ENCODE data around the gene LRRFIP2. TPM values are rescaled to one million over a fixed set of nuclear protein-coding genes. Genes with fewer than 3 reads are reported as not detected.

LRRFIP2 gene
- total and polyA plus RNA-seq, 2 of the 4 experiments (the other 2 are of a cell fraction), result 20.6 to 31.0 TPM

DNA sequence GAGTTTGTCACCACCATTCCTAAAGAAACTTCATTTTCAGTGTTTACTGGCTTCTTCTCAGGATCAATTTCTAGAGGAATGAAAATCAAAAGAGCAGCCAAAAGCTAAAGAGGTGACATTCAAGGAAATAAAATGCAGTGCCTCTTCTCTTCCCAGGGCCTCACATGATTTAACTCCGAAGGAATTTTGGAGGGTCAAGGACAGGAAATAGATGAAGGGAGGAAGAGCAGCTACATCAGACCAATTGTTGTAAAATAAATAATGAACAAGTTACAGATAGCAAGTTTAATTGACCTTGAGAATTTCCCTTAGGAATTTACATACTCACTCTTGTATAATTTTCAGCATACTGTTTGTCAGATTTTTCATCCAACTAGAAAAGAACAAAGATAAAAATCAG is 78.1 kb downstream of the LRRFIP2 start:
- Histone ChIP-seq H2BK15ac (ENCODE audit: low read depth, low read length) (no peak overlapping the region), H3K9ac (ENCODE audit: low read depth, low read length) (no peak overlapping the region), H4K20me1 (ENCODE audit: insufficient read depth, low read length) (no peaks in the 10 kb centered on the region; the same call in 1 of the 2 replicates), H3K9me1 (ENCODE audit: insufficient read depth, low read length) (peaks cover under 1% of the 10 kb centered on the region; the same call in 1 of the 2 replicates), H2BK120ac (ENCODE audit: low read depth, low read length) (no peak overlapping the region), H3K18ac (ENCODE audit: low read depth, low read length) (no peak overlapping the region), H4K8ac (ENCODE audit: low read depth in 2 of 2, low read length in 2 of 2) (no peak overlapping the region), H2BK5ac (ENCODE audit: low read depth, low read length, poor library complexity, severe bottlenecking) (peak overlapping the region; percentile 7), H3K36me3 (ENCODE audit: control insufficient read depth, insufficient read depth, low read length) (peaks cover 4% of the 10 kb centered on the region; the same call in 1 of the 2 replicates), H3K27me3 (ENCODE audit: control insufficient read depth, insufficient read depth, low read length) (no peaks in the 10 kb centered on the region), H2AK5ac (ENCODE audit: low read depth, low read length) (no peak overlapping the region), H3K23ac (ENCODE audit: low read depth, low read length) (no peak overlapping the region), H3K4me1 (ENCODE audit: control insufficient read depth, insufficient read depth, low read length) (peaks cover 3% of the 10 kb centered on the region; the same call in 1 of the 2 replicates), H3K14ac (replicated peaks; ENCODE audit: low read depth, low read length) (no peak overlapping the region), H3K27ac (ENCODE audit: insufficient read depth, low read length) (peak overlapping the region; percentile 11; the same call in 1 of the 2 replicates), H3K56ac (ENCODE audit: extremely low read depth, insufficient read depth, low read length) (no peak overlapping the region), H3K4me3 (ENCODE audit: insufficient read depth, low read depth, low read length) (no peak overlapping the region), H2AFZ (replicated peaks; ENCODE audit: low read length, poor library complexity) (no peak overlapping the region), H3K4ac (ENCODE audit: low read depth, low read length) (no peak overlapping the region), H2BK20ac (ENCODE audit: low read depth, low read length) (no peak overlapping the region), H4K5ac (ENCODE audit: low read depth, low read length) (no peak overlapping the region), H3K9me3 (ENCODE audit: control insufficient read depth, insufficient read depth, low read length) (no peaks in the 10 kb centered on the region), H3K79me1 (ENCODE audit: low read depth in 1 of 2, low read length in 2 of 2) (peaks cover 17 to 31% of the 10 kb centered on the region in 2 experiments), H4K91ac (ENCODE audit: insufficient read depth, low read depth, low read length) (no peak overlapping the region), H2AK9ac (replicated peaks; ENCODE audit: low read depth, low read length, poor library complexity) (no peak overlapping the region), H3K4me2 (ENCODE audit: low read depth, low read length) (peak overlapping the region; percentile 23; the same call in 1 of the 2 replicates)
- peak; percentile 78 for ATAC-seq (ENCODE audit: low read depth)
- in situ Hi-C loops (cut with MboI; ENCODE audit: low sequenced_read_pairs), result no loop called here
- no CpG with 5 or more reads among the region's 1 CpG for WGBS, 2 experiments (ENCODE audit: extremely low coverage in 2 of 2, insufficient read length in 1 of 2)
- intact Hi-C loops (cut with micrococcal nuclease), result no loop called here
- peak; percentile 78 for DNase-seq
- CTCF ChIA-PET, result no interaction called here
- POLR2A ChIA-PET (ENCODE audit: unreplicated experiment), result no interaction called here
- dilution Hi-C loops (cut with HindIII; ENCODE audit: low sequenced_read_pairs, unreplicated experiment), result no loop called here
- BruUV-seq (replicated peaks), result no TSS peak
- TF ChIP-seq, protein P1, sequence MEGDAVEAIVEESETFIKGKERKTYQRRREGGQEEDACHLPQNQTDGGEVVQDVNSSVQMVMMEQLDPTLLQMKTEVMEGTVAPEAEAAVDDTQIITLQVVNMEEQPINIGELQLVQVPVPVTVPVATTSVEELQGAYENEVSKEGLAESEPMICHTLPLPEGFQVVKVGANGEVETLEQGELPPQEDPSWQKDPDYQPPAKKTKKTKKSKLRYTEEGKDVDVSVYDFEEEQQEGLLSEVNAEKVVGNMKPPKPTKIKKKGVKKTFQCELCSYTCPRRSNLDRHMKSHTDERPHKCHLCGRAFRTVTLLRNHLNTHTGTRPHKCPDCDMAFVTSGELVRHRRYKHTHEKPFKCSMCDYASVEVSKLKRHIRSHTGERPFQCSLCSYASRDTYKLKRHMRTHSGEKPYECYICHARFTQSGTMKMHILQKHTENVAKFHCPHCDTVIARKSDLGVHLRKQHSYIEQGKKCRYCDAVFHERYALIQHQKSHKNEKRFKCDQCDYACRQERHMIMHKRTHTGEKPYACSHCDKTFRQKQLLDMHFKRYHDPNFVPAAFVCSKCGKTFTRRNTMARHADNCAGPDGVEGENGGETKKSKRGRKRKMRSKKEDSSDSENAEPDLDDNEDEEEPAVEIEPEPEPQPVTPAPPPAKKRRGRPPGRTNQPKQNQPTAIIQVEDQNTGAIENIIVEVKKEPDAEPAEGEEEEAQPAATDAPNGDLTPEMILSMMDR (conservative IDR thresholded peaks at IDR 0.05; ENCODE audit: low read depth, low read length), result no peak
- TF ChIP-seq, protein P2, sequence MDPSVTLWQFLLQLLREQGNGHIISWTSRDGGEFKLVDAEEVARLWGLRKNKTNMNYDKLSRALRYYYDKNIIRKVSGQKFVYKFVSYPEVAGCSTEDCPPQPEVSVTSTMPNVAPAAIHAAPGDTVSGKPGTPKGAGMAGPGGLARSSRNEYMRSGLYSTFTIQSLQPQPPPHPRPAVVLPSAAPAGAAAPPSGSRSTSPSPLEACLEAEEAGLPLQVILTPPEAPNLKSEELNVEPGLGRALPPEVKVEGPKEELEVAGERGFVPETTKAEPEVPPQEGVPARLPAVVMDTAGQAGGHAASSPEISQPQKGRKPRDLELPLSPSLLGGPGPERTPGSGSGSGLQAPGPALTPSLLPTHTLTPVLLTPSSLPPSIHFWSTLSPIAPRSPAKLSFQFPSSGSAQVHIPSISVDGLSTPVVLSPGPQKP (IDR thresholded peaks at IDR 0.05; ENCODE audit: borderline replicate concordance, low read depth, low read length), result no peak
- no peak for TF ChIP-seq MXI1 (IDR thresholded peaks at IDR 0.05; ENCODE audit: borderline replicate concordance, low read depth, low read length)
- no peak for TF ChIP-seq RAD21 (IDR thresholded peaks at IDR 0.05; ENCODE audit: low read length)
- TF ChIP-seq RCOR1 (IDR thresholded peaks at IDR 0.05; ENCODE audit: insufficient replicate concordance, low read length), result no peak
- TF ChIP-seq RFX5 (IDR thresholded peaks at IDR 0.05; ENCODE audit: low read depth, low read length), result no peak
- TF ChIP-seq MAFK (IDR thresholded peaks at IDR 0.05; ENCODE audit: low read depth, low read length), result no peak
- no peak for TF ChIP-seq NFE2L2 (IDR thresholded peaks at IDR 0.05; ENCODE audit: low read depth, low read length)
- no peak for TF ChIP-seq POLR2A (IDR thresholded peaks at IDR 0.05; ENCODE audit: low read depth, low read length)
- no peak for TF ChIP-seq MAZ (IDR thresholded peaks at IDR 0.05; ENCODE audit: borderline replicate concordance, low read depth, low read length)
- TF ChIP-seq, protein P3, sequence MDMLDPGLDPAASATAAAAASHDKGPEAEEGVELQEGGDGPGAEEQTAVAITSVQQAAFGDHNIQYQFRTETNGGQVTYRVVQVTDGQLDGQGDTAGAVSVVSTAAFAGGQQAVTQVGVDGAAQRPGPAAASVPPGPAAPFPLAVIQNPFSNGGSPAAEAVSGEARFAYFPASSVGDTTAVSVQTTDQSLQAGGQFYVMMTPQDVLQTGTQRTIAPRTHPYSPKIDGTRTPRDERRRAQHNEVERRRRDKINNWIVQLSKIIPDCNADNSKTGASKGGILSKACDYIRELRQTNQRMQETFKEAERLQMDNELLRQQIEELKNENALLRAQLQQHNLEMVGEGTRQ (IDR thresholded peaks at IDR 0.05; ENCODE audit: low read depth, low read length), result no peak
- TF ChIP-seq SMC3 (IDR thresholded peaks at IDR 0.05; ENCODE audit: low read depth, low read length), result no peak
- no peak for TF ChIP-seq BHLHE40 (IDR thresholded peaks at IDR 0.05; ENCODE audit: low read depth, low read length)
- TF ChIP-seq FOS (IDR thresholded peaks at IDR 0.05; ENCODE audit: low read depth, low read length), result no peak
- no peak for TF ChIP-seq CEBPB (IDR thresholded peaks at IDR 0.05; ENCODE audit: low read depth, low read length)
- TF ChIP-seq CHD1 (IDR thresholded peaks at IDR 0.05; ENCODE audit: low read depth, low read length), result no peak

Measured in IMR-90 (cell line).